Astrocyte (in vitro differentiated cells and primary cell): ENCODE measurements around the gene PPP1R16B. TPM values are rescaled to one million over a fixed set of nuclear protein-coding genes. Genes with fewer than 3 reads are reported as not detected.

Experiments
- DNase-seq: peaks from one replicate; pipeline ENCODE4 v3.0.0-alpha.2; 2010; ENCODE audit warnings: low read depth
- FAIRE-seq: peaks from 2 replicates; lab custom pipeline; 2011; peaks lifted over from hg19 to GRCh38; lab: Jason Lieb, UNC
- H2AFZ ChIP-seq: 2 replicates; pipeline ENCODE4 v1.6.0; 2012; ENCODE audit warnings: low read depth, low read length, inconsistent platforms
- H3K27ac ChIP-seq: 2 replicates; pipeline ENCODE4 v1.5.1; 2011; ENCODE audit warnings: low read depth, low read length, inconsistent platforms
- H3K27me3 ChIP-seq: 2 replicates; pipeline ENCODE4 v1.6.0; 2011; ENCODE audit warnings: low read length, inconsistent platforms; ENCODE audit not compliant: insufficient read depth
- H3K36me3 ChIP-seq: 2 replicates; pipeline ENCODE4 v1.5.1; 2011; ENCODE audit warnings: low read length, inconsistent platforms; ENCODE audit not compliant: insufficient read depth
- H3K4me1 ChIP-seq: 2 replicates; pipeline ENCODE4 v1.5.1; 2011; ENCODE audit warnings: low read length, inconsistent platforms; ENCODE audit not compliant: insufficient read depth
- H3K4me2 ChIP-seq: 2 replicates; pipeline ENCODE4 v1.6.0; 2012; ENCODE audit warnings: low read length, inconsistent platforms
- H3K4me3 ChIP-seq: 2 replicates; pipeline ENCODE4 v1.5.1; 2011; ENCODE audit warnings: low read depth, mild to moderate bottlenecking, low read length, inconsistent platforms; ENCODE audit not compliant: insufficient read depth
- H3K79me2 ChIP-seq: 2 replicates; pipeline ENCODE4 v1.6.0; 2012; ENCODE audit warnings: mild to moderate bottlenecking, low read length, inconsistent platforms; ENCODE audit not compliant: insufficient read depth
- H3K9ac ChIP-seq: 2 replicates; pipeline ENCODE4 v1.6.0; 2012; ENCODE audit warnings: mild to moderate bottlenecking, low read length, inconsistent platforms
- H3K9me3 ChIP-seq: 2 replicates; pipeline ENCODE4 v1.5.1; 2012; ENCODE audit warnings: low read depth, mild to moderate bottlenecking, low read length, inconsistent platforms; ENCODE audit not compliant: insufficient read depth
- H4K20me1 ChIP-seq: 2 replicates; pipeline ENCODE4 v1.6.0; 2012; ENCODE audit warnings: low read length, inconsistent platforms; ENCODE audit not compliant: insufficient read depth
- H3K27ac Mint-ChIP-seq: one replicate; pipeline ENCODE4 v1.8.0; 2021; ENCODE audit warnings: mild to moderate bottlenecking, mixed read lengths; ENCODE audit not compliant: unreplicated experiment
- H3K27me3 Mint-ChIP-seq: one replicate; pipeline ENCODE4 v1.8.0; 2021; ENCODE audit warnings: low read depth, mixed read lengths; ENCODE audit not compliant: unreplicated experiment
- H3K36me3 Mint-ChIP-seq: one replicate; pipeline ENCODE4 v1.8.0; 2021; ENCODE audit warnings: low read depth, mixed read lengths; ENCODE audit not compliant: unreplicated experiment
- H3K4me1 Mint-ChIP-seq: one replicate; pipeline ENCODE4 v1.8.0; 2021; ENCODE audit warnings: low read depth, mixed read lengths; ENCODE audit not compliant: unreplicated experiment
- H3K4me3 Mint-ChIP-seq: one replicate; pipeline ENCODE4 v1.8.0; 2021; ENCODE audit warnings: mild to moderate bottlenecking, moderate library complexity, mixed read lengths; ENCODE audit not compliant: unreplicated experiment
- H3K9me3 Mint-ChIP-seq: one replicate; pipeline ENCODE4 v1.8.0; 2021; ENCODE audit warnings: mild to moderate bottlenecking, mixed read lengths; ENCODE audit not compliant: unreplicated experiment
- CTCF ChIP-seq: IDR thresholded peaks from 2 replicates; pipeline ENCODE4 v1.5.1; 2011; ENCODE audit warnings: low read depth, mild to moderate bottlenecking, inconsistent platforms, low read length, moderate library complexity; ENCODE audit not compliant: insufficient read depth
- EZH2 ChIP-seq: IDR thresholded peaks from 2 replicates; pipeline ENCODE4 v1.6.1; 2012; ENCODE audit warnings: mild to moderate bottlenecking, low read length, inconsistent platforms; ENCODE audit not compliant: insufficient read depth
- total RNA-seq: library from RNA; stranded (reverse); gene quantifications from 2 replicates; pipeline ENCODE4 v1.2.1, GENCODE V29; 2021

The PPP1R16B gene
- total RNA-seq, 1 donor from 2014 or later, result 0.68 TPM

GRCh38 chr20:38952153-38952552 is 146.7 kb downstream of the PPP1R16B start:
- no peak overlapping the region for H3K27ac ChIP-seq
- DNase-seq (no peak), FAIRE-seq (no peak)
- no peaks in the 10 kb centered on the region for H3K4me1 Mint-ChIP-seq
- H3K27me3 Mint-ChIP-seq, result no peaks in the 10 kb centered on the region
- H3K4me3 Mint-ChIP-seq, result no peak overlapping the region
- H3K79me2 ChIP-seq, result peaks cover 8% of the 10 kb centered on the region
- TF ChIP-seq CTCF (no peak), EZH2 (no peak)
- H4K20me1 ChIP-seq, result no peaks in the 10 kb centered on the region
- H3K9me3 Mint-ChIP-seq, result no peaks in the 10 kb centered on the region
- H3K4me3 ChIP-seq, result no peak overlapping the region
- no peaks in the 10 kb centered on the region for H3K4me1 ChIP-seq
- H3K4me2 ChIP-seq, result no peak overlapping the region
- peaks cover 5% of the 10 kb centered on the region for H3K36me3 ChIP-seq
- no peaks in the 10 kb centered on the region for H3K9me3 ChIP-seq
- no peaks in the 10 kb centered on the region for H3K36me3 Mint-ChIP-seq
- no peak overlapping the region for H3K9ac ChIP-seq
- H2AFZ ChIP-seq, result no peak overlapping the region
- H3K27me3 ChIP-seq, result no peaks in the 10 kb centered on the region
- H3K27ac Mint-ChIP-seq, result no peak overlapping the region

- H3K27ac Mint-ChIP-seq, result no peak overlapping the region
- Histone ChIP-seq H3K27ac (no peak overlapping the region), H3K4me2 (no peak overlapping the region), H4K20me1 (no peaks in the 10 kb centered on the region), H2AFZ (no peak overlapping the region), H3K9ac (no peak overlapping the region), H3K27me3 (no peaks in the 10 kb centered on the region), H3K4me3 (no peak overlapping the region), H3K4me1 (no peaks in the 10 kb centered on the region), H3K36me3 (peaks cover 5% of the 10 kb centered on the region), H3K9me3 (no peaks in the 10 kb centered on the region), H3K79me2 (peaks cover 8% of the 10 kb centered on the region)
- H3K4me1 Mint-ChIP-seq, result no peaks in the 10 kb centered on the region
- no peaks in the 10 kb centered on the region for H3K27me3 Mint-ChIP-seq
- H3K36me3 Mint-ChIP-seq, result no peaks in the 10 kb centered on the region
- FAIRE-seq (no peak), DNase-seq (no peak)
- no peaks in the 10 kb centered on the region for H3K9me3 Mint-ChIP-seq
- no peak overlapping the region for H3K4me3 Mint-ChIP-seq
- TF ChIP-seq CTCF, result no peak
- no peak for TF ChIP-seq EZH2
Observed at GRCh38 chr20:38953630-38954340, 148.3 kb downstream of the PPP1R16B start.

GRCh38 chr20:38957235-38957876 is 151.9 kb downstream of the PPP1R16B start:
- Histone ChIP-seq H3K9ac (no peak overlapping the region), H3K4me2 (no peak overlapping the region), H2AFZ (no peak overlapping the region), H3K36me3 (no peaks in the 10 kb centered on the region), H3K27me3 (no peaks in the 10 kb centered on the region), H3K79me2 (peaks cover 2% of the 10 kb centered on the region), H3K9me3 (no peaks in the 10 kb centered on the region), H4K20me1 (no peaks in the 10 kb centered on the region), H3K4me1 (no peaks in the 10 kb centered on the region), H3K27ac (no peak overlapping the region), H3K4me3 (no peak overlapping the region)
- TF ChIP-seq EZH2 (no peak), CTCF (no peak)
- Mint-ChIP-seq H3K4me3 (no peak overlapping the region), H3K4me1 (no peaks in the 10 kb centered on the region), H3K27ac (no peak overlapping the region), H3K27me3 (no peaks in the 10 kb centered on the region), H3K36me3 (no peaks in the 10 kb centered on the region), H3K9me3 (no peaks in the 10 kb centered on the region)
- DNase-seq (no peak), FAIRE-seq (no peak)
